ENCODE data around the gene SHROOM3.

DNA sequence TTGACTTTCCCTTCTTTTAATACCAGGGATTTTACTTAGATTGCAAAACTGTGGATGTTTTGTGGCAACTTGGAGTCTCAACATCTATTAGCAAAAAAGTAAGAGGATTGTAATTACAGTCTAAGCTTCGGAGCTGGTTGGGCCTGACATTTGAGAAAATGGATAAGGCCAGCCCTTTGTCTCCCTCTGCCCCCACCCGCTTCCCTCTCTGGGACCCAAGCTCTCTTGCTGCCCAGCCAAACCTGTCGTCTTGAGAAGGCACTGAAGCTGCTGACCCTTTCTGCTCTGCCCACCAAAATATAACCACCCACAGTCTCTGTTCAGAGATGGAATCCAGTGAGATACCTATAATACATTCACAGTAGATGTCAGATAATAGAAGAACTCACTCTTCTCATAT is 49.6 kb downstream of the SHROOM3 start:
- TF ChIP-seq ARNTL (CRISPR knock-in tag; IDR thresholded peaks at IDR 0.05; ENCODE audit: borderline replicate concordance, low read depth) (no peak), RARB (CRISPR knock-in tag; IDR thresholded peaks at IDR 0.05) (no peak), TOX (CRISPR knock-in tag; IDR thresholded peaks at IDR 0.05; ENCODE audit: borderline replicate concordance) (no peak), ESRRG (CRISPR knock-in tag; IDR thresholded peaks at IDR 0.05) (no peak), BACH2 (CRISPR knock-in tag; IDR thresholded peaks at IDR 0.05; ENCODE audit: borderline replicate concordance) (no peak)
- TF ChIP-seq, protein P1, sequence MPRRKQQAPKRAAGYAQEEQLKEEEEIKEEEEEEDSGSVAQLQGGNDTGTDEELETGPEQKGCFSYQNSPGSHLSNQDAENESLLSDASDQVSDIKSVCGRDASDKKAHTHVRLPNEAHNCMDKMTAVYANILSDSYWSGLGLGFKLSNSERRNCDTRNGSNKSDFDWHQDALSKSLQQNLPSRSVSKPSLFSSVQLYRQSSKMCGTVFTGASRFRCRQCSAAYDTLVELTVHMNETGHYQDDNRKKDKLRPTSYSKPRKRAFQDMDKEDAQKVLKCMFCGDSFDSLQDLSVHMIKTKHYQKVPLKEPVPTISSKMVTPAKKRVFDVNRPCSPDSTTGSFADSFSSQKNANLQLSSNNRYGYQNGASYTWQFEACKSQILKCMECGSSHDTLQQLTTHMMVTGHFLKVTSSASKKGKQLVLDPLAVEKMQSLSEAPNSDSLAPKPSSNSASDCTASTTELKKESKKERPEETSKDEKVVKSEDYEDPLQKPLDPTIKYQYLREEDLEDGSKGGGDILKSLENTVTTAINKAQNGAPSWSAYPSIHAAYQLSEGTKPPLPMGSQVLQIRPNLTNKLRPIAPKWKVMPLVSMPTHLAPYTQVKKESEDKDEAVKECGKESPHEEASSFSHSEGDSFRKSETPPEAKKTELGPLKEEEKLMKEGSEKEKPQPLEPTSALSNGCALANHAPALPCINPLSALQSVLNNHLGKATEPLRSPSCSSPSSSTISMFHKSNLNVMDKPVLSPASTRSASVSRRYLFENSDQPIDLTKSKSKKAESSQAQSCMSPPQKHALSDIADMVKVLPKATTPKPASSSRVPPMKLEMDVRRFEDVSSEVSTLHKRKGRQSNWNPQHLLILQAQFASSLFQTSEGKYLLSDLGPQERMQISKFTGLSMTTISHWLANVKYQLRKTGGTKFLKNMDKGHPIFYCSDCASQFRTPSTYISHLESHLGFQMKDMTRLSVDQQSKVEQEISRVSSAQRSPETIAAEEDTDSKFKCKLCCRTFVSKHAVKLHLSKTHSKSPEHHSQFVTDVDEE (CRISPR knock-in tag; IDR thresholded peaks at IDR 0.05): no peak
- TF ChIP-seq, protein P2, sequence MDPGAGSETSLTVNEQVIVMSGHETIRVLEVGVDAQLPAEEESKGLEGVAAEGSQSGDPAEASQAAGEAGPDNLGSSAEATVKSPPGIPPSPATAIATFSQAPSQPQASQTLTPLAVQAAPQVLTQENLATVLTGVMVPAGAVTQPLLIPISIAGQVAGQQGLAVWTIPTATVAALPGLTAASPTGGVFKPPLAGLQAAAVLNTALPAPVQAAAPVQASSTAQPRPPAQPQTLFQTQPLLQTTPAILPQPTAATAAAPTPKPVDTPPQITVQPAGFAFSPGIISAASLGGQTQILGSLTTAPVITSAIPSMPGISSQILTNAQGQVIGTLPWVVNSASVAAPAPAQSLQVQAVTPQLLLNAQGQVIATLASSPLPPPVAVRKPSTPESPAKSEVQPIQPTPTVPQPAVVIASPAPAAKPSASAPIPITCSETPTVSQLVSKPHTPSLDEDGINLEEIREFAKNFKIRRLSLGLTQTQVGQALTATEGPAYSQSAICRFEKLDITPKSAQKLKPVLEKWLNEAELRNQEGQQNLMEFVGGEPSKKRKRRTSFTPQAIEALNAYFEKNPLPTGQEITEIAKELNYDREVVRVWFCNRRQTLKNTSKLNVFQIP (CRISPR knock-in tag; IDR thresholded peaks at IDR 0.05; ENCODE audit: borderline replicate concordance, low read depth): no peak
- TF ChIP-seq, protein P3, sequence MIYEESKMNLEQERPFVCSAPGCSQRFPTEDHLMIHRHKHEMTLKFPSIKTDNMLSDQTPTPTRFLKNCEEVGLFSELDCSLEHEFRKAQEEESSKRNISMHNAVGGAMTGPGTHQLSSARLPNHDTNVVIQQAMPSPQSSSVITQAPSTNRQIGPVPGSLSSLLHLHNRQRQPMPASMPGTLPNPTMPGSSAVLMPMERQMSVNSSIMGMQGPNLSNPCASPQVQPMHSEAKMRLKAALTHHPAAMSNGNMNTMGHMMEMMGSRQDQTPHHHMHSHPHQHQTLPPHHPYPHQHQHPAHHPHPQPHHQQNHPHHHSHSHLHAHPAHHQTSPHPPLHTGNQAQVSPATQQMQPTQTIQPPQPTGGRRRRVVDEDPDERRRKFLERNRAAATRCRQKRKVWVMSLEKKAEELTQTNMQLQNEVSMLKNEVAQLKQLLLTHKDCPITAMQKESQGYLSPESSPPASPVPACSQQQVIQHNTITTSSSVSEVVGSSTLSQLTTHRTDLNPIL (CRISPR knock-in tag; IDR thresholded peaks at IDR 0.05; ENCODE audit: low read depth): no peak
- TF ChIP-seq, protein P4, sequence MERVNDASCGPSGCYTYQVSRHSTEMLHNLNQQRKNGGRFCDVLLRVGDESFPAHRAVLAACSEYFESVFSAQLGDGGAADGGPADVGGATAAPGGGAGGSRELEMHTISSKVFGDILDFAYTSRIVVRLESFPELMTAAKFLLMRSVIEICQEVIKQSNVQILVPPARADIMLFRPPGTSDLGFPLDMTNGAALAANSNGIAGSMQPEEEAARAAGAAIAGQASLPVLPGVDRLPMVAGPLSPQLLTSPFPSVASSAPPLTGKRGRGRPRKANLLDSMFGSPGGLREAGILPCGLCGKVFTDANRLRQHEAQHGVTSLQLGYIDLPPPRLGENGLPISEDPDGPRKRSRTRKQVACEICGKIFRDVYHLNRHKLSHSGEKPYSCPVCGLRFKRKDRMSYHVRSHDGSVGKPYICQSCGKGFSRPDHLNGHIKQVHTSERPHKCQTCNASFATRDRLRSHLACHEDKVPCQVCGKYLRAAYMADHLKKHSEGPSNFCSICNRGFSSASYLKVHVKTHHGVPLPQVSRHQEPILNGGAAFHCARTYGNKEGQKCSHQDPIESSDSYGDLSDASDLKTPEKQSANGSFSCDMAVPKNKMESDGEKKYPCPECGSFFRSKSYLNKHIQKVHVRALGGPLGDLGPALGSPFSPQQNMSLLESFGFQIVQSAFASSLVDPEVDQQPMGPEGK (CRISPR knock-in tag; IDR thresholded peaks at IDR 0.05; ENCODE audit: borderline replicate concordance): no peak
